Effector CD4-positive, alpha-beta T cell (primary cell): ENCODE data around the gene HYAL2.
A peak's percentile ranks its signal among the peaks of the same experiment; 100 is the strongest.
"Not testable (repeated sequence)": the region's sequence is repeated elsewhere in the genome, so short reads cannot be mapped to it uniquely, and the experiment has no call there.

Experiments used
- DNase-seq: peaks from one replicate; pipeline ENCODE4 v3.0.0-alpha.2; 2020

The HYAL2 gene

GRCh38 chr3:50327129-50327528 is 4.6 kb upstream of the HYAL2 start:
- peak; percentile 1 for DNase-seq

- DNase-seq = no peak
Observed at GRCh38 chr3:50326182-50326541, 3.6 kb upstream of the HYAL2 start.

GRCh38 chr3:50325497-50326181 is 3.1 kb upstream of the HYAL2 start:
- DNase-seq = no peak

GRCh38 chr3:50325113-50325480 is 2.6 kb upstream of the HYAL2 start:
- DNase-seq = no peak

GRCh38 chr3:50324351-50325112 is 2.0 kb upstream of the HYAL2 start:
- DNase-seq = peak; percentile 47

GRCh38 chr3:50323614-50324199 is 1.2 kb upstream of the HYAL2 start:
- DNase-seq = no peak

- no peak for DNase-seq
Observed at GRCh38 chr3:50323092-50323600, 601 bp upstream of the HYAL2 start.

GRCh38 chr3:50322115-50322385 is 495 bp downstream of the HYAL2 start:
- DNase-seq = no peak

GRCh38 chr3:50321336-50322114 is 1.0 kb downstream of the HYAL2 start:
- peak; percentile 72 for DNase-seq

- DNase-seq = peak; percentile 28
Observed at GRCh38 chr3:50320853-50321335, 1.7 kb downstream of the HYAL2 start.

- DNase-seq = peak; percentile 1
Observed at GRCh38 chr3:50319894-50320625, 2.5 kb downstream of the HYAL2 start.

- no peak for DNase-seq
Observed at GRCh38 chr3:50319181-50319893, 3.2 kb downstream of the HYAL2 start.

- peak; percentile 2 for DNase-seq
Observed at GRCh38 chr3:50318615-50319014, 3.9 kb downstream of the HYAL2 start.

- DNase-seq = no peak
Observed at GRCh38 chr3:50318163-50318562, 4.4 kb downstream of the HYAL2 start.

GRCh38 chr3:50317300-50317699 is 5.2 kb downstream of the HYAL2 start:
- DNase-seq = no peak

GRCh38 chr3:50316657-50317242 is 5.8 kb downstream of the HYAL2 start:
- peak; percentile 63 for DNase-seq

- no peak for DNase-seq
Observed at GRCh38 chr3:50314816-50315215, 7.7 kb downstream of the HYAL2 start.

GRCh38 chr3:50314342-50314741 is 8.2 kb downstream of the HYAL2 start:
- no peak for DNase-seq

- not testable (repeated sequence) for DNase-seq
Observed at GRCh38 chr3:50312041-50312440, 10.5 kb downstream of the HYAL2 start.

GRCh38 chr3:50304601-50305000 is 17.9 kb downstream of the HYAL2 start:
- no peak for DNase-seq
